H1 (cell line): ENCODE measurements around the gene PPP1CA. TPM values are rescaled to one million over a fixed set of nuclear protein-coding genes. Genes with fewer than 3 reads are reported as not detected.
A peak's percentile ranks its signal among the peaks of the same experiment; 100 is the strongest.

ENCODE experiments used
- CTCF ChIA-PET: fragments of 300-600 bp; sonication (Branson Sonifier 250); formaldehyde crosslinking; loops from one replicate; lab custom pipeline; 2021; ENCODE audit not compliant: partially characterized antibody; lab: Charles Lee
- POLR2A ChIA-PET: fragments of 300-600 bp; sonication (Branson Sonifier 250); formaldehyde crosslinking; loops from one replicate; lab custom pipeline; 2021; ENCODE audit warnings: inconsistent platforms; ENCODE audit not compliant: partially characterized antibody; lab: Charles Lee
- DNase-seq, 2 experiments: peaks; one replicate each; pipeline versions ENCODE4 v3.0.0 to v3.0.0-alpha.2; 2010 to 2022; ENCODE audit warnings: low spot score in 2 of 2, low read depth in 1 of 2, mixed read lengths in 1 of 2
- FAIRE-seq: peaks from 2 replicates; lab custom pipeline; 2011; peaks lifted over from hg19 to GRCh38; lab: Jason Lieb, UNC
- H2AFZ ChIP-seq: 2 replicates; pipeline ENCODE4 v1.8.1; 2012; ENCODE audit warnings: low read length, inconsistent platforms
- H2AK5ac ChIP-seq: 2 replicates; pipeline ENCODE4 v1.6.1; 2013; ENCODE audit warnings: low read depth, low read length
- H2BK120ac ChIP-seq: replicated peaks from 2 replicates; pipeline ENCODE3; 2013; ENCODE audit warnings: low read depth, low read length, inconsistent platforms
- H2BK12ac ChIP-seq: 2 replicates; pipeline ENCODE4 v1.6.1; 2013; ENCODE audit warnings: low read depth, low read length
- H2BK15ac ChIP-seq: 2 replicates; pipeline ENCODE4 v1.6.1; 2013; ENCODE audit warnings: low read length
- H2BK20ac ChIP-seq: 2 replicates; pipeline ENCODE4 v1.6.1; 2013; ENCODE audit warnings: low read length
- H2BK5ac ChIP-seq: 2 replicates; pipeline ENCODE4 v1.6.1; 2013; ENCODE audit warnings: low read depth, low read length
- H3K14ac ChIP-seq: 2 replicates; pipeline ENCODE4 v1.6.1; 2013; ENCODE audit warnings: inconsistent platforms; ENCODE audit not compliant: insufficient read length
- H3K18ac ChIP-seq: 2 replicates; pipeline ENCODE4 v1.6.1; 2013; ENCODE audit warnings: low read length; ENCODE audit errors: extremely low read depth
- H3K23ac ChIP-seq: 2 replicates; pipeline ENCODE4 v1.6.1; 2013; ENCODE audit warnings: inconsistent platforms; ENCODE audit not compliant: insufficient read length
- H3K23me2 ChIP-seq: 2 replicates; pipeline ENCODE4 v1.6.1; 2013; ENCODE audit warnings: low read depth, low read length
- H3K27ac ChIP-seq: 2 replicates; pipeline ENCODE4 v1.6.1; 2011; ENCODE audit warnings: low read depth, low read length, inconsistent platforms
- H3K27me3 ChIP-seq, 4 experiments: replicated peaks in 1 of 4; 1 replicate in 1 of 4; 2 replicates in 3 of 4; pipeline versions ENCODE4 v1.6.1 to v1.8.1; 2011 to 2013; ENCODE audit warnings: low read length in 3 of 4, mild to moderate bottlenecking in 3 of 4, inconsistent platforms in 2 of 4, mixed read lengths in 2 of 4, moderate library complexity in 1 of 4; ENCODE audit not compliant: control insufficient read depth in 3 of 4, insufficient read depth in 3 of 4; ENCODE audit errors: extremely low read depth in 1 of 4
- H3K36me3 ChIP-seq, 4 experiments: 2 replicates each; pipeline versions ENCODE4 v1.6.1 to v1.8.1; 2011 to 2013; ENCODE audit warnings: mild to moderate bottlenecking in 4 of 4, low read length in 3 of 4, moderate library complexity in 2 of 4, control low read depth in 1 of 4, inconsistent platforms in 1 of 4; ENCODE audit not compliant: insufficient read depth in 4 of 4, control insufficient read depth in 2 of 4
- H3K4ac ChIP-seq: replicated peaks from 2 replicates; pipeline ENCODE3; 2013; ENCODE audit warnings: low read length, low read depth, mixed read lengths, inconsistent platforms; ENCODE audit not compliant: insufficient read length
- H3K4me1 ChIP-seq, 4 experiments: replicated peaks in 1 of 4; 1 replicate in 1 of 4; 2 replicates in 3 of 4; pipeline versions ENCODE4 v1.6.1 to v1.8.1; 2011 to 2013; ENCODE audit warnings: low read length in 3 of 4, inconsistent platforms in 2 of 4, mixed read lengths in 1 of 4; ENCODE audit not compliant: insufficient read depth in 4 of 4, control insufficient read depth in 3 of 4
- H3K4me2 ChIP-seq, 2 experiments: 2 replicates each; pipeline versions ENCODE4 v1.6.1 to v1.8.1; 2011 to 2013; ENCODE audit warnings: low read depth in 2 of 2, low read length in 2 of 2, control low read depth in 1 of 2, inconsistent platforms in 1 of 2, mild to moderate bottlenecking in 1 of 2; ENCODE audit not compliant: insufficient read depth in 1 of 2
- H3K4me3 ChIP-seq, 4 experiments: fragments of 200-600, 300-600 bp in 1 of 4; sonication (generic), shearing (Covaris generic), sonication (Bioruptor Twin) in 1 of 4; 2 replicates each; pipeline versions ENCODE4 v1.5.1 to v1.8.1; 2011 to 2016; ENCODE audit warnings: low read length in 4 of 4, low read depth in 3 of 4, control low read depth in 2 of 4, inconsistent platforms in 2 of 4, mild to moderate bottlenecking in 2 of 4, mixed read lengths in 1 of 4, moderate library complexity in 1 of 4; ENCODE audit not compliant: insufficient read depth in 2 of 4; ENCODE audit errors: extremely low read depth in 1 of 4
- H3K56ac ChIP-seq: replicated peaks from 2 replicates; pipeline ENCODE3; 2013; ENCODE audit warnings: low read depth, mild to moderate bottlenecking, mixed read lengths, low read length, inconsistent platforms; ENCODE audit not compliant: insufficient read length
- H3K79me1 ChIP-seq: 2 replicates; pipeline ENCODE4 v1.6.1; 2013; ENCODE audit warnings: low read depth, low read length, control low read depth
- H3K79me2 ChIP-seq, 2 experiments: 2 replicates each; pipeline versions ENCODE4 v1.6.1 to v1.8.1; 2012 to 2013; ENCODE audit warnings: low read length in 2 of 2, mild to moderate bottlenecking in 2 of 2, inconsistent platforms in 1 of 2; ENCODE audit not compliant: insufficient read depth in 2 of 2, control insufficient read depth in 1 of 2
- H3K9ac ChIP-seq, 4 experiments: replicated peaks in 1 of 4; 1 replicate in 1 of 4; 2 replicates in 3 of 4; pipeline versions ENCODE4 v1.6.1 to v1.8.1; 2011 to 2013; ENCODE audit warnings: low read depth in 3 of 4, low read length in 3 of 4, control low read depth in 2 of 4, mild to moderate bottlenecking in 2 of 4, moderate library complexity in 2 of 4, inconsistent platforms in 1 of 4; ENCODE audit errors: extremely low read depth in 1 of 4
- H3K9me3 ChIP-seq, 2 experiments: 2 replicates each; pipeline versions ENCODE4 v1.6.1 to v1.8.1; 2012 to 2013; ENCODE audit warnings: mild to moderate bottlenecking in 2 of 2, moderate library complexity in 2 of 2, control low read depth in 1 of 2, inconsistent platforms in 1 of 2, low read depth in 1 of 2, low read length in 1 of 2, mixed read lengths in 1 of 2; ENCODE audit not compliant: insufficient read depth in 2 of 2
- H4K20me1 ChIP-seq, 2 experiments: replicated peaks in 1 of 2; 2 replicates each; pipeline versions ENCODE3 to v1.8.1; 2011 to 2013; ENCODE audit warnings: inconsistent platforms in 2 of 2, low read length in 2 of 2, mild to moderate bottlenecking in 1 of 2; ENCODE audit not compliant: insufficient read depth in 2 of 2, control insufficient read depth in 1 of 2
- H4K5ac ChIP-seq: 2 replicates; pipeline ENCODE4 v1.6.1; 2013; ENCODE audit warnings: low read length, low read depth, mixed read lengths, inconsistent platforms; ENCODE audit not compliant: insufficient read length
- H4K8ac ChIP-seq: 2 replicates; pipeline ENCODE4 v1.8.0; 2013; ENCODE audit warnings: mild to moderate bottlenecking, moderate library complexity, low read length, inconsistent platforms; ENCODE audit not compliant: insufficient read depth; ENCODE audit errors: extremely low read depth
- H4K91ac ChIP-seq: replicated peaks from 2 replicates; pipeline ENCODE3; 2013; ENCODE audit warnings: low read length, mixed read lengths, inconsistent platforms; ENCODE audit not compliant: insufficient read length
- BACH1 ChIP-seq: IDR thresholded peaks from 2 replicates; pipeline ENCODE4 v1.6.1; 2012; ENCODE audit warnings: low read length, improper control_type of control experiment
- CBX8 ChIP-seq: fragments of 300-800, 300-1000 bp; sonication (generic); IDR thresholded peaks from 2 replicates; pipeline ENCODE4 v1.7.1; 2016; ENCODE audit warnings: low read depth, low read length, borderline replicate concordance
- WGBS, 2 experiments: shearing (Covaris generic) in 1 of 2; methylation state at CpG; one replicate each; pipeline versions ENCODE4 v1.1.6 to v1.1.7; 2013 to 2015; ENCODE audit warnings: low lambda C conversion rate in 2 of 2, mixed read lengths in 2 of 2, inconsistent platforms in 1 of 2, low coverage in 1 of 2, missing lambda C conversion rate in 1 of 2; ENCODE audit not compliant: insufficient replicate concordance in 2 of 2, insufficient coverage in 1 of 2, insufficient read length in 1 of 2; ENCODE audit errors: extremely low coverage in 1 of 2, missing lambda C conversion rate in 1 of 2; 5-methylcytosine and 5-hydroxymethylcytosine counted together
- polyA plus RNA-seq, 7 experiments: library from polyadenylated mRNA; depleted of rRNA in 3 of 7; stranded (reverse) in 5 of 7; unstranded in 2 of 7; fragments of >200 nt in 5 of 7; fragments of 200-250 nt in 2 of 7; gene quantifications; 1 replicate in 5 of 7; 2 replicates in 1 of 7; 4 replicates in 1 of 7; pipeline versions ENCODE4 v1.2.1 to v1.2.3, GENCODE V29; 2011 to 2013; ENCODE audit warnings: missing spikeins in 2 of 7, mixed read lengths in 2 of 7
- total RNA-seq: library from RNA; stranded (reverse); fragmentation: NEBNext Ultra II Directional; extraction: Animal tissue kit (Norgen Biotek cat#: 25700); gene quantifications from 2 replicates; pipeline ENCODE4 v1.2.1, GENCODE V29; 2021

The PPP1CA gene
- total and polyA plus RNA-seq, 2 of the 8 experiments (the other 6 are each of a cell fraction or from before 2014, with no cell fraction given), result 198 to 359 TPM

GRCh38 chr11:67441731-67442351 lies 40.2 kb upstream of the PPP1CA start:
- DNase-seq, result no peak
- Histone ChIP-seq H3K56ac (no peak overlapping the region), H2AK5ac (no peak overlapping the region), H3K4me1 (peaks cover 0 to 14% (median 8%) of the 10 kb centered on the region in 4 experiments; a peak in 6 of 7 replicates), H2BK5ac (no peak overlapping the region), H2AFZ (no peak overlapping the region), H2BK15ac (no peak overlapping the region), H3K9ac (no peak overlapping the region; a peak in 1 of 7 replicates), H3K4ac (no peak overlapping the region), H3K79me2 (no peaks in the 10 kb centered on the region), H4K20me1 (peaks cover 4 to 15% of the 10 kb centered on the region in 2 experiments), H2BK120ac (no peak overlapping the region), H3K18ac (no peak overlapping the region), H4K8ac (peak overlapping the region; percentile 51; the same call in 1 of the 2 replicates), H3K4me3 (no peak overlapping the region), H2BK20ac (no peak overlapping the region), H3K27ac (no peak overlapping the region), H3K4me2 (peak overlapping the region in 1 of 2 experiments; percentile 62; a peak in 2 of 4 replicates), H4K91ac (no peak overlapping the region), H3K23me2 (peaks cover 2% of the 10 kb centered on the region; the same call in 1 of the 2 replicates), H3K14ac (no peak overlapping the region), H3K27me3 (no peaks in the 10 kb centered on the region), H3K23ac (no peak overlapping the region), H3K36me3 (peaks cover 6 to 18% (median 10%) of the 10 kb centered on the region in 4 experiments; a peak in 5 of 8 replicates), H4K5ac (no peak overlapping the region), H3K79me1 (0 out of 2 replicates have a peak, but pooled peaks cover 2% of the 10 kb centered on the region), H3K9me3 (no peaks in the 10 kb centered on the region), H2BK12ac (no peak overlapping the region; the same call in 1 of the 2 replicates)
- POLR2A ChIA-PET, result interaction anchor here (1.3 to 12.5 kb wide), 9 partner anchors 9 to 49 kb away, joined by 3 to 104 read pairs (median 7); partner anchors contain the start of genes CARNS1 and PPP1CA
- CTCF ChIA-PET, result no interaction called here
- 94% methylated on average over 23 of the region's 28 CpGs; no CpG with 5 or more reads in 1 of the 2 experiments for WGBS, 2 experiments
- no peak for FAIRE-seq
- TF ChIP-seq CBX8 (no peak), BACH1 (no peak)
